DND-41 (cell line): ENCODE data around the gene ISYNA1.

Experiments used
- ATAC-seq: fragments of 200-7000 bp; cut with Tn5 transposase; 3 replicates; pipeline ENCODE4 v1.9.1; 2021; ENCODE audit warnings: low read depth; ENCODE audit not compliant: insufficient read depth
- DNase-seq: peaks from one replicate; pipeline ENCODE4 v3.0.0-alpha.2; 2020
- H2AFZ ChIP-seq: 2 replicates; pipeline ENCODE4 v1.6.0; 2012; ENCODE audit warnings: low read depth, low read length
- H3K27ac ChIP-seq: 2 replicates; pipeline ENCODE4 v1.5.1; 2012; ENCODE audit warnings: low read length, inconsistent platforms
- H3K27me3 ChIP-seq: fragments of 200-600 bp; sonication (generic); 2 replicates; pipeline ENCODE4 v1.6.0; 2012; ENCODE audit warnings: low read length, mild to moderate bottlenecking, inconsistent platforms; ENCODE audit not compliant: insufficient read depth, poor library complexity
- H3K36me3 ChIP-seq: 2 replicates; pipeline ENCODE4 v1.5.1; 2012; ENCODE audit warnings: low read length, inconsistent platforms; ENCODE audit not compliant: insufficient read depth
- H3K4me1 ChIP-seq: 2 replicates; pipeline ENCODE4 v1.5.1; 2012; ENCODE audit warnings: mild to moderate bottlenecking, low read length; ENCODE audit not compliant: insufficient read depth
- H3K4me2 ChIP-seq: 2 replicates; pipeline ENCODE4 v1.6.0; 2012; ENCODE audit warnings: mild to moderate bottlenecking, moderate library complexity, low read length, inconsistent platforms; ENCODE audit not compliant: insufficient read depth
- H3K4me3 ChIP-seq, 2 experiments: fragments of 200-600 bp in 1 of 2; shearing (Covaris generic) in 1 of 2; 2 replicates each; pipeline ENCODE4 v1.5.1; 2012 to 2016; ENCODE audit warnings: inconsistent platforms in 2 of 2, low read length in 2 of 2, mild to moderate bottlenecking in 2 of 2, low read depth in 1 of 2, moderate library complexity in 1 of 2
- H3K79me2 ChIP-seq: 2 replicates; pipeline ENCODE4 v1.6.0; 2012; ENCODE audit warnings: low read length, inconsistent platforms; ENCODE audit not compliant: insufficient read depth
- H3K9ac ChIP-seq: 2 replicates; pipeline ENCODE4 v1.6.0; 2012; ENCODE audit warnings: low read depth, mild to moderate bottlenecking, inconsistent platforms, low read length, moderate library complexity
- H3K9me3 ChIP-seq: 2 replicates; pipeline ENCODE4 v1.5.1; 2012; ENCODE audit warnings: low read length, moderate library complexity, mild to moderate bottlenecking, inconsistent platforms; ENCODE audit not compliant: insufficient read depth, severe bottlenecking
- H4K20me1 ChIP-seq: 2 replicates; pipeline ENCODE4 v1.6.0; 2012; ENCODE audit warnings: low read length; ENCODE audit not compliant: insufficient read depth
- EZH2 ChIP-seq: IDR thresholded peaks from 3 replicates; pipeline ENCODE4 v1.6.1; 2012; ENCODE audit warnings: borderline replicate concordance, low read depth, mild to moderate bottlenecking, moderate library complexity, low read length, inconsistent platforms; ENCODE audit not compliant: severe bottlenecking
- TF ChIP-seq, protein P1 (sequence below): IDR thresholded peaks from 2 replicates; pipeline ENCODE4 v1.5.1; 2012; ENCODE audit warnings: borderline replicate concordance, low read length, moderate library complexity, mild to moderate bottlenecking; ENCODE audit not compliant: poor library complexity, severe bottlenecking; ENCODE audit errors: extremely low read depth

Gene ISYNA1

DNA sequence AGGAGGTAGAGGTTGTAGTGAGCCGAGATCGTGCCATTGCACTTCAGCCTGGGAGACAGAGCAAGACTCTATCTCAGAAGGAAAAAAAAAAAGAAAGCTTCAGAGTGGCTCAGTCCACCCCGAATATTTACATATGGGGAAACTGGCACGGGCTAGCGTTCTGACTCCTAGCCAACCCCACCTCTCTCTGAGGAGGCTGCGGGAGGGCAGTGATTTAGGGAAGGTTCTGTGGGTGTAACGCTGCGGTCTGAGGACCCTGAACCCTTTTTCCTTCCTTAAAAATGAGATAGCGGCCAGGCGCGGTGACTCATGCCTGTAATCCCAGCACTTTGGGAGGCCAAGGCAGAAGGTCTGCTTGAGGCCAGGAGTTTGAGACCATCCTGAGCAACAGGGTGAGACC, 45.5 kb downstream of the ISYNA1 start:
- Histone ChIP-seq H3K9ac (no peak overlapping the region), H3K27ac (no peak overlapping the region), H2AFZ (no peak overlapping the region), H3K9me3 (no peaks in the 10 kb centered on the region), H3K79me2 (no peaks in the 10 kb centered on the region), H3K27me3 (peaks cover 11% of the 10 kb centered on the region), H3K4me2 (no peak overlapping the region), H4K20me1 (no peaks in the 10 kb centered on the region), H3K36me3 (no peaks in the 10 kb centered on the region), H3K4me3 (no peak overlapping the region), H3K4me1 (peaks cover 15% of the 10 kb centered on the region)
- TF ChIP-seq, protein P1, sequence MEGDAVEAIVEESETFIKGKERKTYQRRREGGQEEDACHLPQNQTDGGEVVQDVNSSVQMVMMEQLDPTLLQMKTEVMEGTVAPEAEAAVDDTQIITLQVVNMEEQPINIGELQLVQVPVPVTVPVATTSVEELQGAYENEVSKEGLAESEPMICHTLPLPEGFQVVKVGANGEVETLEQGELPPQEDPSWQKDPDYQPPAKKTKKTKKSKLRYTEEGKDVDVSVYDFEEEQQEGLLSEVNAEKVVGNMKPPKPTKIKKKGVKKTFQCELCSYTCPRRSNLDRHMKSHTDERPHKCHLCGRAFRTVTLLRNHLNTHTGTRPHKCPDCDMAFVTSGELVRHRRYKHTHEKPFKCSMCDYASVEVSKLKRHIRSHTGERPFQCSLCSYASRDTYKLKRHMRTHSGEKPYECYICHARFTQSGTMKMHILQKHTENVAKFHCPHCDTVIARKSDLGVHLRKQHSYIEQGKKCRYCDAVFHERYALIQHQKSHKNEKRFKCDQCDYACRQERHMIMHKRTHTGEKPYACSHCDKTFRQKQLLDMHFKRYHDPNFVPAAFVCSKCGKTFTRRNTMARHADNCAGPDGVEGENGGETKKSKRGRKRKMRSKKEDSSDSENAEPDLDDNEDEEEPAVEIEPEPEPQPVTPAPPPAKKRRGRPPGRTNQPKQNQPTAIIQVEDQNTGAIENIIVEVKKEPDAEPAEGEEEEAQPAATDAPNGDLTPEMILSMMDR: no peak
- TF ChIP-seq EZH2: no peak
- ATAC-seq (no peak), DNase-seq (no peak)

DNA sequence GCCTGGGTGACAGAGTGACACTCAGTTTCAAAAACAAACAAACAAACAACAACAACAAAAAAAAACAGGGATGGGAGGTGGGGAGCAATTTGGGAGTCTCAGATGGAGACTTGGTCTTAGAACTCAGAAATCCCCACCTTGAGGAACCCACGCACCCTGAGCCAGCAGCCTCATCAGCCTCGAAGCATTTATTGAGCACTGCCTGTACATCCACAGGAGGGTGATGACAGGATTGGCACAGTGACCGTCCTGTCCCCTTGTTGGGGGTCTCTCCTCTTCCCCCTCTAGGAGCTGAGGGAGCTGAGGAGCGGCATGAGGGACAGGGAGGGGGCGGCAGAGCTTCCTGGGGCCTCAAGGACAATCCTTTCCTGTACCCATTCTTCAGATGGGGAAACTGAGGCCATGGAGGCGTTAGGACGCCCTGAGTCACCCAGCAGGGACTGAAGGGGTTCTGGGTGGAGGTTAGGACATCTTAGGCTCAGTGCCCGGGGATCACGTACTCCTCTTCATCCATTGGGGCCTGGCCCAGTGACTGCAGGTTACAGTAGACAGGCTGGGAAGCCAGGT, 46.3 kb downstream of the ISYNA1 start:
- ATAC-seq: no peak
- no peak overlapping the region for H2AFZ ChIP-seq
- H3K9me3 ChIP-seq: no peaks in the 10 kb centered on the region
- peaks cover 11% of the 10 kb centered on the region for H3K27me3 ChIP-seq
- H3K36me3 ChIP-seq: no peaks in the 10 kb centered on the region
- no peaks in the 10 kb centered on the region for H3K79me2 ChIP-seq
- no peaks in the 10 kb centered on the region for H4K20me1 ChIP-seq
- no peak overlapping the region for H3K4me2 ChIP-seq
- no peak overlapping the region for H3K9ac ChIP-seq
- no peak overlapping the region for H3K27ac ChIP-seq
- no peak overlapping the region for H3K4me3 ChIP-seq
- H3K4me1 ChIP-seq: peaks cover 15% of the 10 kb centered on the region
- TF ChIP-seq, protein P1: no peak
- TF ChIP-seq EZH2: no peak
- no peak for DNase-seq

- TF ChIP-seq EZH2: no peak
- TF ChIP-seq, protein P1: no peak
- DNase-seq: no peak
Observed at GRCh38 chr19:18390065-18390907, 47.6 kb downstream of the ISYNA1 start.

More at GRCh38 chr19:18390065-18390907, 47.6 kb downstream of the ISYNA1 start:
- Histone ChIP-seq H3K36me3 (no peaks in the 10 kb centered on the region), H3K27me3 (peaks cover 11% of the 10 kb centered on the region), H3K4me1 (peaks cover 15% of the 10 kb centered on the region), H3K4me2 (no peak overlapping the region), H3K4me3 (no peak overlapping the region), H3K9ac (no peak overlapping the region), H3K27ac (no peak overlapping the region), H3K9me3 (no peaks in the 10 kb centered on the region), H4K20me1 (no peaks in the 10 kb centered on the region), H2AFZ (no peak overlapping the region), H3K79me2 (no peaks in the 10 kb centered on the region)
- no peak for ATAC-seq
